ENCODE data around the gene CD74. TPM values are rescaled to one million over a fixed set of nuclear protein-coding genes. Genes with fewer than 3 reads are reported as not detected.

CD74 gene
- total and polyA plus RNA-seq, 2 of the 8 experiments (the other 6 are each of a cell fraction or from before 2014, with no cell fraction given): 45.9 to 61.0 TPM

GRCh38 chr5:150461231-150461630 is 48.5 kb upstream of the CD74 start:
- H3K4me2 ChIP-seq (ENCODE audit: insufficient read depth in 1 of 2, low read depth in 2 of 2, low read length in 2 of 2): peak overlapping the region; percentile 16 to 31; a peak in 3 of 4 replicates

More at GRCh38 chr5:150461231-150461630, 48.5 kb upstream of the CD74 start:
- Histone ChIP-seq H2BK12ac (ENCODE audit: low read depth, low read length) (peak overlapping the region; percentile 94), H2AFZ (ENCODE audit: low read length) (peak overlapping the region; percentile 33; the same call in 1 of the 2 replicates), H3K4ac (replicated peaks; ENCODE audit: insufficient read length, low read depth, low read length) (no peak overlapping the region), H2BK15ac (ENCODE audit: low read length) (no peak overlapping the region), H3K18ac (ENCODE audit: extremely low read depth, low read length) (peak overlapping the region; percentile 97), H2BK120ac (replicated peaks; ENCODE audit: low read depth, low read length) (no peak overlapping the region), H3K4me3 (ENCODE audit: extremely low read depth in 1 of 4, insufficient read depth in 2 of 4, low read depth in 3 of 4, low read length in 4 of 4) (no peak overlapping the region), H4K8ac (ENCODE audit: extremely low read depth, insufficient read depth, low read length) (no peak overlapping the region; the same call in 1 of the 2 replicates), H3K56ac (replicated peaks; ENCODE audit: insufficient read length, low read depth, low read length) (no peak overlapping the region), H3K4me1 (replicated peaks in 1 of 4; ENCODE audit: control insufficient read depth in 3 of 4, insufficient read depth in 4 of 4, low read length in 3 of 4) (peaks cover 3 to 30% (median 15%) of the 10 kb centered on the region in 4 experiments), H3K27me3 (replicated peaks in 1 of 4; ENCODE audit: control insufficient read depth in 3 of 4, extremely low read depth in 1 of 4, insufficient read depth in 3 of 4, low read length in 3 of 4) (no peaks in the 10 kb centered on the region), H4K20me1 (replicated peaks in 1 of 2; ENCODE audit: control insufficient read depth in 1 of 2, insufficient read depth in 2 of 2, low read length in 2 of 2) (no peaks in the 10 kb centered on the region), H2BK20ac (ENCODE audit: low read length) (peak overlapping the region; percentile 99; the same call in 1 of the 2 replicates), H3K23me2 (ENCODE audit: low read depth, low read length) (no peaks in the 10 kb centered on the region), H3K79me1 (ENCODE audit: low read depth, low read length) (no peaks in the 10 kb centered on the region), H3K23ac (ENCODE audit: insufficient read length) (no peak overlapping the region), H4K91ac (replicated peaks; ENCODE audit: insufficient read length, low read length) (peak overlapping the region; percentile 59), H3K36me3 (ENCODE audit: control insufficient read depth in 2 of 4, insufficient read depth in 4 of 4, low read length in 3 of 4) (no peaks in the 10 kb centered on the region), H2AK5ac (ENCODE audit: low read depth, low read length) (no peak overlapping the region), H3K9me3 (ENCODE audit: insufficient read depth in 2 of 2, low read depth in 1 of 2, low read length in 1 of 2) (no peaks in the 10 kb centered on the region), H3K27ac (ENCODE audit: low read depth, low read length) (no peak overlapping the region), H3K79me2 (ENCODE audit: control insufficient read depth in 1 of 2, insufficient read depth in 2 of 2, low read length in 2 of 2) (no peaks in the 10 kb centered on the region), H3K14ac (ENCODE audit: insufficient read length) (no peak overlapping the region), H2BK5ac (ENCODE audit: low read depth, low read length) (peak overlapping the region; percentile 93; the same call in 1 of the 2 replicates), H3K9ac (replicated peaks in 1 of 4; ENCODE audit: extremely low read depth in 1 of 4, low read depth in 3 of 4, low read length in 3 of 4) (no peak overlapping the region), H4K5ac (ENCODE audit: insufficient read length, low read depth, low read length) (peak overlapping the region; percentile 34)
- ChIA-PET CTCF (ENCODE audit: partially characterized antibody) (interaction anchor here (0.6 to 13.5 kb wide), 16 partner anchors 11 to 385 kb away, joined by 3 to 209 read pairs (median 4); partner anchors contain the start of genes IRGM and RPS14), POLR2A (ENCODE audit: partially characterized antibody) (interaction anchor here (0.8 to 3.8 kb wide), 13 partner anchors 11 to 239 kb away, joined by 3 to 38 read pairs (median 5); partner anchors contain the start of gene RPS14)
- FAIRE-seq: no peak
- DNase-seq (ENCODE audit: low read depth in 1 of 2, low spot score in 2 of 2): no peak
- TF ChIP-seq HDAC2 (IDR thresholded peaks at IDR 0.05; ENCODE audit: borderline replicate concordance in 1 of 2, low read depth in 2 of 2, low read length in 2 of 2) (peak in 1 of 2 experiments; percentile 81; a peak in 1 of 4 replicates), CTBP2 (IDR thresholded peaks at IDR 0.05; ENCODE audit: borderline replicate concordance, insufficient read depth, insufficient read length, low read length) (no peak), FOSL1 (IDR thresholded peaks at IDR 0.05; ENCODE audit: insufficient read depth, low read depth, low read length) (no peak), ASH2L (IDR thresholded peaks at IDR 0.05; ENCODE audit: low read length) (peak; percentile 29), CBX5 (IDR thresholded peaks at IDR 0.05; ENCODE audit: low read depth, low read length) (no peak), TCF12 (IDR thresholded peaks at IDR 0.05; ENCODE audit: low read depth, low read length) (0 out of 2 replicates have a peak, but pooled peaks have one; percentile 48), CREB1 (IDR thresholded peaks at IDR 0.05) (0 out of 2 replicates have a peak, but pooled peaks have one; percentile 19)
- 62% methylated on average over 2 of the region's 2 CpGs; no CpG with 5 or more reads in 1 of the 2 experiments for WGBS, 2 experiments (ENCODE audit: extremely low coverage in 1 of 2, insufficient coverage in 1 of 2, insufficient read length in 1 of 2, insufficient replicate concordance in 2 of 2, low coverage in 1 of 2, low lambda C conversion rate in 2 of 2, missing lambda C conversion rate in 1 of 2)
